Left renal cortex interstitium (tissue), 4 donors: Measurements from ENCODE around the gene GALNT7. TPM values are rescaled to one million over a fixed set of nuclear protein-coding genes. Genes with fewer than 3 reads are reported as not detected.
A peak's percentile ranks its signal among the peaks of the same experiment; 100 is the strongest.

Experiments
- DNase-seq, 4 donors: peaks; one replicate each; pipeline ENCODE4 v3.0.0-alpha.2; 2013; ENCODE audit warnings: low read depth in 4 of 4, low spot score in 2 of 4, missing footprints in 1 of 4
- polyA plus RNA-seq, 4 donors: library from polyadenylated mRNA; unstranded; fragments of 120-200 nt; gene quantifications; one replicate each; pipeline ENCODE4 v1.2.1, GENCODE V29; 2013; ENCODE audit not compliant: insufficient read length in 4 of 4

Gene GALNT7
- polyA plus RNA-seq, 4 donors = 29.3 to 43.7 (median 32.2) TPM

GRCh38 chr4:173284463-173284862 is 115.9 kb downstream of the GALNT7 start:
- DNase-seq = no peak

GRCh38 chr4:173287486-173287885 is 118.9 kb downstream of the GALNT7 start:
- no peak for DNase-seq

GRCh38 chr4:173288296-173288695 is 119.7 kb downstream of the GALNT7 start:
- no peak for DNase-seq

DNA sequence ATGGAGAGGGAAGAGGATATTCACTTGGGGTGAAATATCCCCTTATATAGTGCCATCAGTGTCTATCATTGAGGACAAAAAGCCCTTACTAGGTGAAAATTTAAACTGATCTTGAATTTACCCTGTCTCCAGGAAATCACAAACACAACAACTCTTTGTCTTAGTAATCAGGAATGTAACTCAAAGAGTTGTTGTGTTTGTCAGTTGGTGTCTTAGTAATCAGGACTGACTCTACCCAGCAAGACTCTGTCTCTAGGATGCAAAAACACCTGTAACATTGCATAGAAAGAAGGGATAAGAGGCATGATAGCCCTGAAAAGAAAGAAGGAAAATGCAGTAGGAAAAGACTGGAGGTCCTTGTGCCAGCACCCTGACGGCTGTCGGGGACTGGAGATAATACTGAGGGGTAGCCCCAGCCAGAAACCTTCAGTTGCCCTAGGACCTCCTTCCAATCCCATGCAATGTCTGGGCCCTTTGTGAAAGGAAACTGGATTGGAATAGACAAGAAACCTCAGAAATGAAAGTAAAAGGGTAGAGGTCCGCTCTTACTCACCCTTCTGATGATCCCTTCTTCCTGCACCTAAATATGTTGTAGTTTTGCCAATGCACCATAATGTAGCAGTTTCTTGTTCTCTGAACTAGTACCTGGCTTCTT is 120.2 kb downstream of the GALNT7 start:
- DNase-seq = no peak

DNA sequence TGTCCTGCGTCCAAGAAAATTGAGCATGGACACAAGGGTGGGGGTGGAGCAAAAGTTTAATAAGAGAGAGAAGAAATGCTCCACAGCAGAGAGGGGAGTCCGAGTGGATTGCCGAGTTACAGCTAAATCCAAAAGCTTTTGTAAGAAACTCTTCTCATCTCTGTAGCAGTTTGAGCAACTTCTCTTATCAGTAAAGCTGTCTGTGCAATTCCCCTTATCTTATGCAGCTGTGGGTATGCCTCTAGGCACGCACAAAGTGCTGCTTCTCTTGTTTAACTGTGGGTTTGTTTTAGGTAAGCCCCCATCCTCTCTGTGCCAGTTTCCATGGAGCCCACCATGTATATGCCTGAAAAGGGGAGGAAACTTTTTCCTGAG is 120.7 kb downstream of the GALNT7 start:
- DNase-seq = no peak

DNA sequence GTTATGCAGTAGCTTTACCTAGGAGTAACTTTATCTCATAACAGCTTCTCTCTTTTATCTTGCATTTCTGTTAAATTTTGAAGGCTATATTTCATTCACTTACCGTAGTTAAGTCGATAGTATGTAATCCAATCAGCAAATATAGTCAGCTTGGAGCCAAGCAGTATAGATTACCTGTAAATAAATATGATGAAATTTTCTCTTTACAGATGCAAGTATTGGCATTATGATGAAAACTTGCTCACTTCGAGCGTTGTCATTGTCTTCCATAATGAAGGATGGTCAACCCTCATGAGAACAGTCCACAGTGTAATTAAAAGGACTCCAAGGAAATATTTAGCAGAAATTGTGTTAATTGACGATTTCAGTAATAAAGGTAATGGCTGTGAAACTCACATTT is 123.3 kb downstream of the GALNT7 start:
- no peak for DNase-seq

- no peak for DNase-seq
These were observed 125.1 kb downstream of the GALNT7 start for GRCh38 chr4:173293663-173294062.

- DNase-seq = no peak
These were observed 125.8 kb downstream of the GALNT7 start for GRCh38 chr4:173294444-173294843.

GRCh38 chr4:173301518-173302201 is 133.0 kb downstream of the GALNT7 start:
- DNase-seq = peak; percentile 7 to 32 (median 22)

- DNase-seq = no peak
These were observed 139.2 kb downstream of the GALNT7 start for GRCh38 chr4:173307778-173308177.

DNA sequence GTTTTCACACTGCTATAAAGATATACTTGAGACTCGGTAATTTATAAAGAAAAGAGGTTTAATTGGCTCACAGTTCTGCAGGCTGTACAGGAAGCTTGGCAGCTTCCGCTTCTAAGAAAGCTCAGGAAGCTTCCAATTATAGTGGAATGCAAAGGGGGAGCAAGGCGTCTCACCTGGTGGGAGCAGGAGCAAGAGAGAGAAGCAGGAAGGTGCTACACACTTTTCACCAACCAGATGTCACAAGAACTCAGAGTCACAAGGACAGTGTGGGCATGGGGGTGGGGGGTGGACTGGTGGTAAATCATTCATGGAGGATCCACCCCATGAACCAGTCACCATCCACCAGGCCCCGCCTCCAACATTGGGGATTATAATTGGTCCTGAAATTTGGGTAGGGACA is 142.8 kb downstream of the GALNT7 start:
- no peak for DNase-seq

GRCh38 chr4:173314715-173315114 is 146.1 kb downstream of the GALNT7 start:
- no peak for DNase-seq

GRCh38 chr4:173316060-173316459 is 147.4 kb downstream of the GALNT7 start:
- no peak for DNase-seq

GRCh38 chr4:173317004-173317403 is 148.4 kb downstream of the GALNT7 start:
- DNase-seq = no peak

- no peak for DNase-seq
These were observed 149.6 kb downstream of the GALNT7 start for GRCh38 chr4:173318240-173318639.

DNA sequence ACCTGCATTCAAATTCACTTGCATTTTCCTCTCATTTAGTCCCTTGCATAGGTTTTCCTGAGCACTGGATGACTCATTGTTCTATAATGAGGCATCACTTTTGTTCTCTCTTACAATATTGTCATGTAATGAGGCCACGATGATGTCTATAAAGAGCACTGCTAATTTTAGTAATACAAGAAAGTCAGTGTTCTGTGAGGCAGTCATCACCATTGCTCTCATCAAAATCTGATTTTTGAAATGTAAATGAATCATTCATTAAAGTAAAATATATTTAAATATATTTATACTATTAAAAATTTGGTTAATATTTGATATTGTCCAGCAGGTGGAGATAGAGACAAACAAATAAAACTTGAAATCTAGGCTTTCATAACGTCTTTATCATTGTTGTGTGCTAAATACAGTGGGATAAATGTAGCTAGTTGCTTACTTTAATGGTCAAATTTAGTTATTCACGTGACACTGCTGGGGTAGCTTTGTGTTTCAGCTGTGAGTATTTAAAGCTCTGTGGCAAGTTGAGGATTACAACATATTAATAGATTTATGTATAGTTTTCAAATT is 150.1 kb downstream of the GALNT7 start:
- DNase-seq = peak in 1 of 4 donors; percentile 12

DNA sequence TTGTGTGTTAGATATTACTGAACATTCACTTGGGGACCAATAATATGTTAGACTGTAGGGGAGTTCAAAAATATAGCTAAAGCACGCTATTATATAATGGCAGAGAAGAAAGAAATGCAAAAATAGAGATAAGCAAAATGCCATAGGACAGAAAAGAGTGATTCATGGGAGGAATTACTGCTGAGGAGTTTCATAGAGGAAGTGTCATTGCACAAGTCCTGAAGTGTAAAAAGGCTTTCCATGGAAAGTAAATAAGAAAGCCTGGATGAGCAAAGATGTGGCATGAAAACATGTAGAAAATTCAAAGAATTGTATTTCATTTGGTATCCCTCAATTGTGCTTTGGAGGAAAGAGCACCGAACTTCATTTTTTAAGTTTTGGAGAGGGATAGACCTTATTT is 151.1 kb downstream of the GALNT7 start:
- no peak for DNase-seq

- DNase-seq = no peak
These were observed 156.6 kb downstream of the GALNT7 start for GRCh38 chr4:173325007-173325736.

DNA sequence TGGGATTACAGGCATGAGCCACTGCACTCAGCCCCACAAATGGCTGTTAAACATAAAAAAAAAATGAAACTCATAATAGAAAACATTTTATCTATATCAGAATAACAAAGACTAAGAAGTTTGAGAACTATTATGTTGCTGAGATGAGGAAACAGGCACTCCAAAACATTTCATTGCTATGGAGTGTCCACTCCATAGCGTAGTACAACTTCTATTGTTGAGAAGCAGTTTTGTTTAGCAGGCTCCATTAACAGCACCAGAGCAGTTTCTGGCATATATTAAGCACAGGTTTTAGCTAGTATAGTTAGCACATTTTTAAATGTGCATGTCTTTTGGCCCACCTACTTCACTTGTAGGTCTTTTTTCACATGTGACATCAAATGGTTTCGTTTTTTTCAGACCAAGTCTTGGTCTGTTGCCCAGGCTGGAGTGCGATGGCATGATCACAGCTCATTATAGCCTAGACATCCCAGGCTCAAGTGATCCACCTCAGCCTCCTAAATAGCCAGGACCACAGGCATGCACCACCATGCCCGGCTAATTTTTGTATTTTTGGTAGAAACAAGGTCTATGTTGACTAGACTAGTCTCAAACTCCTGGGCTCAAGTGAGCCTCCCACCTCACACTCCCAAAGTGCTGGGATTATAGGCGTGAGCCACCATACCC is 159.8 kb downstream of the GALNT7 start:
- no peak for DNase-seq

DNA sequence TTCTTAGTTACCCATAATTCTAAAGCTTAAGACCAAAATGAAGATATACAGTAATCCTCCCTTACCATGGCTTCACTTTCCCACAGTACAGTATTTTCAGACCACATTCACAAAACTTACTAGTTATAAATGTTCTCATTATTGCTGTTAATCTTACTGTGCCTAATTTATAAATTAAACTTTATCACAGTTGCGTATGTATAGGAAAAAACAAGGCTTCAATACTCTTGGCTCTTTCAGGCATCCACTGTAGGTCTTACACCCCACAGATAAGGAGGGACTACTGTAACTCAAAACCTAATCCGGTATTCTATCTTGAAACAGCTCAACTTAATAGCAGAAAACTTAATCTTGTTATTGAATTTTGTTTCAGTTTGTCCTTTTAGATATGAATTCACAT is 162.0 kb downstream of the GALNT7 start:
- DNase-seq = no peak

DNA sequence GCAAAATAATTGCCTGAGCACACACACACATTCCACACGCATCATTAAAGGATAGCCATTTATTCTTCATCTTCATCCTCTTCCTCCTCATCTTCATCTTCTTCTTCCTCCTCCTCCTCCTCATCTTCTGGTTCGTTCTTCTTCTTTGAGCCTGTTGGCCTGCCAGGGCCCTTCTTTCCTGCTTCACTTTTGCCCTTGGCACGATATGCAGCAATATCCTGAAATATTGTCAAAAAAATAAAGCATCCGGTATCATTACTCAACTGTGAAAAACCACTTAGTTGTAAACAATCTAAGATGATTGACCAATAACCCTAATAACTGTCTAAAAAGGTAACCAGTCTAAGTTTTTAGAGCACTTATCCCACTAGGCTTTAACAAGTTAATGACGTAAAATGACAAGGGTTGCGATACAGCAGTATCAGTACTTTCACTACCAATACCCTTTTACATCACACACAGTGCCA is 163.4 kb downstream of the GALNT7 start:
- peak in 1 of 4 donors; percentile 4 for DNase-seq
